NOMO-1 treated with dmso at 0.1 percent for 144 hours (cell line): Measurements from ENCODE around the gene YTHDF1.
"Not testable (repeated sequence)": the region's sequence is repeated elsewhere in the genome, so short reads cannot be mapped to it uniquely, and the experiment has no call there.

Source experiments
- DNase-seq: peaks from one replicate; lab custom pipeline; 2025; ENCODE audit not compliant: unreplicated experiment; lab: John Stamatoyannopoulos, UW

YTHDF1 gene

DNA sequence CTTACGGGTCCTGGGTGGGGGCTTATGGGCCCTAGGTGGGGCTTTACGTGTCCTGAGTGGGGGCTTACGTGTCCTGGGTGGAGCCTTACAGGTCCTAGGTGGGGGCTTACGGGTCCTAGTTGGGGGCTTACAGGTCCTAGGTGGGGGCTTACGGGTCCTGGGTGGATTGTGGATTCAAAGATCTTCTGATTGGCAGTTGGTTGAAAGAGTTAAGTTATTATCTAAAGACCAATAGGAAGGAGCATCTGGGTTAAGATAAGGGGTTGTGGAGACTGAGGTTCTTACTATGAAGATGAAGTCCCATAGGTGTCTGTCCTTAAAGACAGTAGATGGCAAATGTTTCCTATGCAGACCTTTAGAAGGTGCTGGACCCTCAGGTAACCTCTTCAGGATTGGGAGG, 11.3 kb upstream of the YTHDF1 start:
- no peak for DNase-seq

DNA sequence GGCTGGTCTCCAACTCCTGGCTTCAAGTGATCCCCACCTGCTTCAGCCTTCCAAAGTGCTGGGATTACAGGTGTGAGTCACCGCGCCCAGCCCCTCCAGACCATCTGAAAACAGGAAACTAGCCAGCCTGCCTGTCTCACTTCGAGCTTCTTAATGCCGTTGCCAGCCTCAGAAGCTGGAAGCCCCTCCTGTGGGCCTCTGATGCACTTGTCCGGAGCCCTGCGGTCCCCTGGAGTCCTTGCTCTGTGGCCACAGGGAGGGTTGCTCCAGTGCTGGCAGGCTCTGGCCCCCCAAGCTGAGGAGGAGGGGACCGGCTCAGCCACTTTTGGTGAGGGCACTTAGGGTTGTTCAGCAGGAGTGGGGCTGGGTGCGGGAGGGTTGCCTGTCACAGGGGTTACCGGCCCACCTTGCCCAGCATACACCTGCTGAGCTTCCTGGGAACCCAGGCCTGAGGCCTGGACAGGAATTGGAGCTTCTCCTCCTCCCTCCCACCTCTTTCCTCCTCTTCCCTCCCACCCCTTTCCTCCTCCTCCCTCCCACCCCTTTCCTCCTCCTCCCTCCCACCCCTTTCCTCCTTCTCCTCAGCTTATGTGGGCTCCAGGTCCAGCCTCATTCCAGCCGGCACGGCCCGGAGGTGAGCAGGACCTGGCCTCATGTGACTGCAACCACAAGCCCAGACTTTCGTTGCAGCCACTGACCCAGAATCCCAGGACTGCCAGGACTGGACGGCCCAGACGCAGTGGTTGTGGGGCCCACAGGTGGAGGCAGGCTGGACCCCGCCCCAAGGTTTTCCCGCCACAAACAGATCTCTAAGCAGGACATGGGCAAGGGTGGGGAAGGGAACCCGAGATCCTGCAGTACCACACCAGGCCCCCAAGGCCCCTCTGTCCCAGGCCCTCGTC, 10.4 kb upstream of the YTHDF1 start:
- no peak for DNase-seq

DNA sequence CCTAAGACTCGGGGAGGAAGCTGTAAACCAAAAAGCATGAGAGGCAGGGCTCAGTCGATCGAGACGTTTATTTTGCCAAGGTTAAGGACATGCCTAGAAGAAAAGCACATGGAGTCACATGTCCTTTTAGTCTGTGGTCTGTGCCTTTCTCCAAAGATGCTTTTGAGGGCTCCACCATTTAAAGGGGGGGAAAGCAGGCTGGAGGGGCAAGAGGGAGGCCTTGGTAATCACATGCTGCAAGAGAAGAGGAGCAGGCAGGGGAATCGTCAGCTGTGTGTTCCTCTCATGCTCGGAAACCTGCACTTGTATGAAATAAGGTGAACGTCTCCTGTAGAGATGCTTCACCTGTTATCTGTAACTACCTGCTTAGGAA, 9.1 kb upstream of the YTHDF1 start:
- DNase-seq = no peak

DNA sequence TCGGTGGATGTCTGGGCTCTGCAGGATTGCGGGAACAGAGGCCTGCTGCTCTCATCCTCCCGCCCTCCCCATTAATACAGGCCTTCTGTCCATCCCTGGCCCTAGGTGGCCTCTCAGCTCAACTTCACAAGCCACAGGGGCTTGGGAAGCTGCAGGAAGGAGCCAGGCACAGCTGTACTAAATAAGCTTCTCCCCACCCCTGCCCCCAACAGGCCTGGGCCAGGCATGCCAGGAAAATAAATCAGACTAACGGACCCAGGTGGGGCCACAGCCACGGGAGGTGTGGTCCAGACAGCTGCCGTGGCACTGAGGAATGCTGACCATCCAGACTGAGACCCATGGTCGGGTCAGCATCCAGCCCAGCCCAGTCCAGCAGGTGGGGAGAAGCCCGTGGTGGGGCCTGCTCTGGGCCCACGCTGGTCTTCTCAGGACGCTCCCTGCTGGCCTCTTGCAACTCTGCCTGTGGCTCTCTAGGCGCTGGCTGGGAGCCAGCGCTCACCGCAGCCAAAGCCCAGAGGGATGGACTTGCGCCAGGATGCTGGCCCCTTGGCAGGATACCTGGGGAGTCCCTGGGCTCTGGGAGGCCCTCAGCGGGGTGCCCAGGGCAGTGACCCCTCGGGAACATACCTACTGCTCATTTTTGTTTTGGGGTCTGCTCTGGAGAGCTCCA, 8.6 kb upstream of the YTHDF1 start:
- DNase-seq = no peak

DNA sequence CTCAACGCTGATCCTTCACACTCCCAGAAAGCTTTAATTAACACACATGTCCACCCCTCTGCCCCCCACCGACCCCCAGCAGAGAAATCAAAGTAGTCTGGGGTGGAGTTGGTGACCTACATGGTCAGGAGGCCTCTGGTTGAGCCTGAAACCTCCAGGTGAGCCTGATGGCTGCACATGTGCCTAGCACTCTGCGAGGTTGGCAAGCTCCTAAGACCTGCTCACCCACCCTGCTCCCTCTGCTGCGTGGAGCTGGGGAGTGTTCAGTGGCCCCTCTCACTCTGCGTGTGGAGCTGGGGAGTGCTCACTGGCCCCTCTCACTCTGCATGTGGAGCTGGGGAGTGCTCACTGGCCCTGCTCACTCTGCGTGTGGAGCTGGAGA, 7.9 kb upstream of the YTHDF1 start:
- no peak for DNase-seq

DNA sequence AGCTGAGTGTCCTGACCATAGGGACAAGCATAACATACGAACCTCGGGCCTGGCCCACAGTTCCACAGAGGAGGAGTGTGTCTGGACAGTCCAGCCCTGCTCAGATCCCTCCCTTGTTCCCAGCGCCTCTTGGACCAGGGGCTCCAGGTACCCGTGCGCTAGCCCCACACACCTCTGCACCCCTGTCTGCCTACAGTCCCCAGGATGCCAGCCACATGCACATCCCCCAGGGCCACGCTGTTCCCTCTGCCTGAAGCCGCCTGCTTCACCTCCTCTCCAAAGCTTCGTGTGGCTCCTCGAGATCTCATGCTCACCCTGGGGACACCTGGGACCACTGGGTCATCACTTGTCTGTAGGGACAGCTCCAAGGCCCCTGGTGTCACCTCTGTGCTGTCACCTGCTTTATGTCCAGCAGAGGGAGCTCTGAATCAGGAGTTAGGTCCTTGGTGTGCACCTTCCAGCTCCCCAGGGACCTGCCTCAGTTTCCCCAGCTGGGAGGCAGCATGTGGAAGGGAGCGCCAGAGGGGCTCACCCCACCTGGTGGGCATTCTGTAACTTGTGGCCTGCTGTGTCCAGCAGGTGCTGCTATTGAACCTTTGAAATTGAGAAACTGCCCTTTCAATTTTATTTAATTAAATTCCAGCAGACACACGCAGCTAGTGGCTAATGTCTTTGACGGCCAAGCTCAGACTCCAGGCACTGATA, 7.3 kb upstream of the YTHDF1 start:
- DNase-seq = no peak

DNA sequence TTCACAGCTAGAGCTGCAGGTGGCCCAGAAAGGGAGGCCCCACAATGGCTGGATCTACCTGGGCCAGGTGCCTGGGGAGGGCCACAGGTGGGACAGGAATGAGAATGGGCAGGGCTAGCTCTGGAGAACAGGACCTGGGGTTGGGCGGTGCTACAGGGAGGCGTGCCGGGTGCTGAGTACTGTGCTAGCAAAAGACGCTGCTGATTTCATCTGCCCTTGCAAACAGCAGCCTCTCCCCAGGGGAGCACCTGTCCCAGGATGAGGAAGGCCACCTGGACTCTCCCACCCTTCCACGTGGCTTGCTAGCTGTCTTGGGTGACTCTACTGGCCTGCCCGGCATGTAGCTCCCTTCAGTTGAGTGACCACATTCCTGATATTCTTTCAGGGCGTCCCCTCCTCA, 6.6 kb upstream of the YTHDF1 start:
- no peak for DNase-seq

DNA sequence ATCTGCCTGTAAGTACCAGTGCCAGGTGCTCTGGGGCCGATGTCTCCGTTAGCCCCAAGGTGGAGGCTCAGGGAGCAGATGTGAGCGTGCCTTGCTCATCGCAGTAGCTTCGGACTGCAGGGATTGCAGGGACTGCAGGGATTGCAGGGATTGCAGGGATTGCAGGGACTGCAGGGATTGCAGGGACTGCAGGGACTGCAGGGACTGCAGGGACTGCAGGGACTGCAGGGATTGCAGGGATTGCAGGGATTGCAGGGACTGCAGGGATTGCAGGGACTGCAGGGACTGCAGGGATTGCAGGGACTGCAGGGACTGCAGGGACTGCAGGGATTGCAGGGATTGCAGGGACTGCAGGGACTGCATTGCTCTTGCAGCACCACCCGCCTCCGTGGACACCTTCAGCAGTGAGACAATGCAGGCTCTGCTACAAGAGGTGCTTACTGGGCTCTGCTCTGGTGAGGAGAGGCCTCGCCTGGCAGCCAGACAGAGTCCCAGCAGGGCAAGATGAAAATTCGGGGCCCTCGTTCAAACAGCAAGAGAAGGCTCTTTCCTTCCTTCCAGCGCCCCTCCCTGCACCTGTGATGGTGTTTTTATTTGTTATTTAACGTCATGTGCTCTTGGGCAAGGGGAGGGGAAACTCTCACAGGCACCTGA, 5.6 kb upstream of the YTHDF1 start:
- DNase-seq = not testable (repeated sequence)

DNA sequence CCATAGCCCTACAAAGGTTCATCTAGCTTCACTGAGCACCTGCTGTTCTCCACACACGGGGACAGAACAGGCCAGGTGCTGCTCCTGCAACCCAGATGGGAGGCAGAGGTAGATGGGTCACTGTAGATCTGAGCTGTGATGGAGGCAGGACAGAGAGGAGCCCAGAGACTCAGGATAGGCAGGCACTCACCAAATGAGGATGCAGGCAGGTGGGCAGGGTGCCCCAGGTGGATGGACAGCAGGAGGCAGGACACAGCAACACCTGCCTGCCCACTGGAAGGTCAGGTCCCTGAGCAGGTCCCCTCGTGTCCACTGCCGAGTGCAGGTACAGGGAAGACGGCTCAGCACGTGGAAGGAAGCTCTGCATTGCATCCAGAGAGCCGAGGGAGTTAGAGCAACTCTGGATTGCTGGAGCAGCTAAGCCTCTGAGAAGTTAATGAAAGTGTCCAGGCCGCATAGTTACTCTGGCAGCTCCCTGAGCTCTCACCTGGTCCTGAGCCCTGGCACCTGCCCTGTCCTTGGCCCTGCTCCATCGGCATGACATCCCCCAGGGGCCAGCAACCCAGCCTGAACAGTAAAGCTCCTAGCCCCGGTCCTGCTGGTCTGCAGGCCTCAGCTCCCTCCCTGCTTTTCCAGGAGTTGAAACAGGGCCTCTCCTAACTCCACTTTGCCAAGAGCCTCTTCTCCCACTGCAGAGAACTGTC, 4.9 kb upstream of the YTHDF1 start:
- no peak for DNase-seq

DNA sequence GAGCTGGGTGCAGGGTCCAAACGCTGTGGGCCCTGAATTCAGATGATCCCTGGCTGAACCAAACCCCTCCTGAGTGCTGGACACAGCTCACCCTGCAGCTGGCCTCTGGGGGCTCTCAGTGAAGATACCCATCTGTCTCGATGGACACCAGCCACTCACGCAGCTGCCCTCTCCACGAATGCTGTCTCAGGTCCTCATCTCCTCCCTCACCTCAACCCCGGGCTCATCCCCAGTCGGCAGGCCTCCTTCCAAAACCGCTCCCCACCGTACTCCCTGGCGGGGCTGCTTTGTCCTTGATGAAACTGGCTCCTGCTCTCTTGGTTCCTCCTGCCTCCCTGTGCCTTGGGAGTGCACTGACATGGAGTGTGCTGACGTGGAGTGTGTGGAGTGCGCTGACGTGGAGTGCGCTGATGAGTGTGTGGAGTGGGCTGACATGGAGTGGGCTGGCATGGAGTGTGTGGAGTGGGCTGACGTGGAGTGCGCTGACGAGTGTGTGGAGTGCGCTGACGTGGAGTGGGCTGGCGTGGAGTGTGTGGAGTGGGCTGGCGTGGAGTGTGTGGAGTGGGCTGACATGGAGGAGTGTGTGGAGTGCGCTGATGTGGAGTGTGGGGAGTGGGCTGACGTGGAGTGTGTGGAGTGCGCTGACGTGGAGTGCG, 4.1 kb upstream of the YTHDF1 start:
- no peak for DNase-seq

DNA sequence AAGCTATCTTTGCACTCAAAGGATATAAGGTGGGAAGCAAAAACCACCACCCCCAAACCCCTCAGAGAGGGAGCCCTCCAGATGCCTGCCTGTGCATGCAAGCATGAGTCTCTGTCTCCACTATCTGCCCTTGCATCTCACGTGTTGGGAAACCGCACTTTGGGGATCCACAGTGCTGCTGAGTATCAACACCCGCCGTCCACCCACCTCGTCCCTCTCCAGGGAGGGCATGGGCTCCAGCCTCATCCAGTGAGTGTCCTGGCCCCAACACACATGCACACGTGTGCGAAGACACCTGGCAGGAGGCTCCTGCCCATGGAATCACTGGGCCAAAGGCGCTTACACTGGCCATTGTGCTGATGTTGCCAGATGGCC, 3.5 kb upstream of the YTHDF1 start:
- DNase-seq = no peak

DNA sequence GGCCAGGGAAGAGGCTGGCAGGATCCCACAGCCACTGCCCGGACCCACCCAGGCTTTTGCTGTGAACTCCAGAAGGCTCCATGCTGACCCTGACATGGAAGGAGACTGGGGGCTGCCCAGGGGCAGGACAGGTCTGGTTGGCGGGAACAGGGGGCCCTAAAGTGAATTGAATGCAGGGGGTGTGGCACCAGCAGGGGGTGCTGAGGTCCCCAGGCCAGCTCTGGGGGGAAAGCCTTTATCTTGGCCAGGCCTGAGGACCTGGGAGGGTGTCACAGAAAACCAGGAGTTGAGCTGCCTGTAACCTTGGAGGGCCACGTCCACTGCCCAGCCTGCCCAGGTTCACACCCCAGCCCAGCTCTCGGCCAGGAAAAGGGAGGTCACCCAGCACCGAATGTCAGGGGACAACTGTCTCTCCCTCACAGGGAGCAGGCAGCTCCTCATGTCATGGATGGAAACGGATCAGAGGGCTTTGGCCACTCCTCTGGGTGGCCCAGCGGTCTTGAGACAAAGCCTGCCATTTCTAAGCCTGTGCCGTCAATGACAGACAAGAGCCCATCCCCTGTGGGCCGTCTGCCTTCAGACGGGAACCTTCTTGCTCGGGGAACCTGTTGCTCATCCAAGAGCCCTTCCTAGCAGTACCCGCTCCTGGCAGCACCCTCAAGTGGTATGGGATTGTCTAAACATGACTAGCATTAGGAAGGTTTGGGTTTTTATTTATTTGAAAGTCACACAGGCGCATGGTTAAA, 2.9 kb upstream of the YTHDF1 start:
- no peak for DNase-seq

DNA sequence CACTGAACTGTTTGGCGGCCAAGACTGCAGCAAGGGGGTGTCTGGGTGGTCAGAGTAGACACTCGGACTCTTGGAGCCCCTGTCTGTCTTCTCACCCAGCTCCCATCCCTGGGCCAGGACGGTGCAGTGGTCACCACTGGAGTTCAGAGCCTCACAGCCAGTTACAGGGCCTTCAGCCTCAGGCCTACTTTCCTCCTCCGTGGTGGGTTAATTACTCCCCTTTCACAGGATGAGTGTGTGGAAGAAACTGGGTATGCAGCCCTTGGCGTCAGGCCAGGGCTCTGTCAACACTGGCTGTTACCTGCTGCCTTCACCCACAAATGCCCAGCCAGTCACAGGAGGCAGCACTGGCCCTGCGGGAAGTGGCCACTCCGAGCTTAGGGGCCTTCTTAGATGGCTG, 1.8 kb upstream of the YTHDF1 start:
- no peak for DNase-seq

DNA sequence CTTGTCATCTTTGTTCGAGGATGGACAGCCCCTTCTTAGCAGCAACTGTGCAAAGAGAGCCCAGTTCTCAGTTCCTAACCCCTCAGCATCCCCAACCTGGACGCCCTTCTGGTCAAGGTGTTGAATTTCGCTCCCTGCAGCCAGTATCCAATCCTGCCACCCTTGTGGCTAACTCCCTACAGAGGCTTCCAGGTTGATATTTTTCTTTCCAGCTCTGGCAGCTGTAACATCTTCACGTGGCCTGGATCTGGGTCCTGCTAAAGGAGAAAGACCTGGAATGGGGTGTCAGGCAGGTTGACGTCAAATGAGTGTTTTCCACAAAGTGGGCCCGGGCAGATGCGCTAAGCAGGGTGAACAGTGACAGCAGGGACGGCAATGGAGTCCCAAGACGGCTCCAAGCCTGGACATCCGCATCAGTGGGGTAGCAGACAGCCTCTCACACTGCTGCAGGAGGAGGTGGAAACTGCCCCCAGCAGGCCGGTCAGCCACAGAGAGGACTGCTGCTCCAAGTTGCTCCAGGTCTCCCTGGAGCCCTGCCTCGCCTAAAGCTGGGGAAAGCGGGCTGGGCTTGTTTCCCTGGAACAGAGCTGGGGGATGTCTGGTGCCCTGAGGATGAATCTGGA, 1.0 kb upstream of the YTHDF1 start:
- DNase-seq = no peak

DNA sequence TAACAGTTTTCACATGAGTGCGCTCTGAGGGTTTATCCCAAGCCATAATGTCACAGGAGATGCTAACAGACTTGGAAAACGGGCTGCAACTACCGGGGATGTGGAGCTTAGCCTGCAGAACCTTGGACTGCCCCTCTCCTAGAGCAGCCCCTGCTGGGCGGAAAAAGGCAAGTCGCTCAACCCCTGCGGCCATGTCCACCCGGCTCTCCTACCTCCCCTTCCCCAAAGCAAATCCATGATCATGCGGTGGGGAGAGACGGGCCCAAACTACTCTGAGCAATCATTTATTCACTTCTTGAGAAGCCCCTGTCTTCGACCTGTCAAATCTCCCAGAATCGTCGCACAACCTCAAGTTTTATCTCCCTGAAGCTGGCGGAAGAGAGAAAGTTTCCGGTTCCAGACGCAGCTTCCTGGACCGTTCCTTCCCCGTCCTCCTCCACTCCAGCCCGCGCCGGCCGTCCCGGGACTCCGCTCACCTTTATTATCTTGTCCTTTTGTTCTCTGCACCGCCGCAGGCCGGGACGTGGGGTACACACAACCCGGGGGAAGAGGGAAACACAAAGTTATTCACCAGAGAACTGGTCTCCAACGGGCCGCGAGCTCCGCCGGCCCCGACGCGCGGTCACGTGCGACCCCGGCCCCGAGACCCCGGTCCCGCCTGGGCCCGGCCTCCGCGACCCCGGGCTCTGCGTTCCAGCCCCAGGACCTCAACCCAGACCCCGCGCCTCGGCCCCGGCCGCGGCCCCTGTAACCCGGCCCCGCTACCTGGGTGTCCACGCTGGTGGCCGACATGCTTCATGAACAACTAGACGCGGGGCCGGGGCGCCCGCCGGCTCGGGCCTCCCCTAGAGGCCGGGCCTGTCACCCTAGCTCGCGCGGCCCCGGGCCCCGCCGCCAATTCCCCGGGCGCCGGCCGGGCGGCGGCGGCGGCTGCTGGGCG, 560 bp downstream of the YTHDF1 start:
- DNase-seq = no peak

DNA sequence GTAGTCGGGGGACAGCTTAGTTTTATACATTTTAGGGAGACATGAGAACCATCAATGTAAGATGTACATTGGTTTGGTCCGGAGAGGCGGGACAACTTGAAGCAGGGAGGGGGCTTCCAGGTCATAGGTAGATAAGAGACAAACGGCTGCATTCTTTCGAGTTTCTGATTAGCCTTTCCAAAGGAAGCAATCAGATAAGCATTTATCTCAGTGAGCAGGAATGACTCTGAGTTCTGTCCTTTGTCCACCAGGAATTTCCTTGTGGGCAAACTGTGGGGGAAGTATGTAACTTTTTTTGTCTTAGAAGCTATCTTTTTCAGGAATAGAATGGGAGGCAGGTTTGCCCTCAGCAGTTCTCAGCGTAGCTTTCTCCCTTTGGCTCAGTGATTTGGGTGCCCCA, 1.4 kb downstream of the YTHDF1 start:
- DNase-seq = no peak

DNA sequence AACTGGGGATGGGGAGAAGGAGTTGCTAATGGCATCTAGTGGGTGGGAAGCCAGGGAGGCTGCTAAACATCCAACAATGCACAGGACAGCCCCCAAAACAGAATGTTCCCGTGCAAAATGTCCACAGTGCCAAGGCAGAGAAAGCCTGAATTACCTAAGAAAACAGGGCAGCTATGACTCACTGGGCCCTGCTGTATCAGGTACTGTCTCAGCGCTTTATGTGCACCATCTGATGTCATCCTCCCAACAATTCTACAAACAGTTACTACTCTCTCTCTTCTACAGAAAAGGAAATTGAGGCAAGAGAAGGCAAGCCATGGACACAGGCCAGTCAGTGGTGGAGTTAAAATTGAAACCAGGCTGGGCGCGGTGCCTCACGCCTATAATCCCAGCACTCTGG, 3.1 kb downstream of the YTHDF1 start:
- DNase-seq = no peak

DNA sequence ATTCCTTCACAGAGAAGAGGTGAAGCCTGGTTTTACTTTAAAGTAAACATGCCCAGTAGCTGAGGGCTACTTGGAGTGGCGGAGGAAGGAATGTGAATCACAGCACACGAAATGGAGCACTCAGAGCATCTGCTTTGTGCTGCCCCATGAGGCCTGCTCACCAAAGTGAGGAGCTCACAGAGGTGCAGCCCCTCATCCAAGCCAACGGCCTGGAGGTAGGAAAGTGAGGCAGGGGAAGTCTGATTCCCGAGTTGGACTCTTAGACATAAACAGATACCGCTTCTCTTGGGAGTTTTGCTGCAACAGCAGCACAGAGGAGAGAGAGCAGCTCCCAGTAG, 3.6 kb downstream of the YTHDF1 start:
- no peak for DNase-seq
